Activated CD8-positive, alpha-beta T cell treated with anti-CD3 and anti-CD28 coated beads, Interleukin-2, amount 10 ng/mL, durations not matched to agents 7 days and 5 days (primary cell): Measurements from ENCODE around the gene CDK6. TPM values are rescaled to one million over a fixed set of nuclear protein-coding genes. Genes with fewer than 3 reads are reported as not detected.

Experiments used
- ATAC-seq: fragments of 150-1000 bp; cut with Tn5 transposase; one replicate; pipeline ENCODE4 v1.10.0; 2021; ENCODE audit warnings: moderate library complexity
- CTCF ChIA-PET: fragments of 350-600 bp; sonication (Branson Sonifier 250); formaldehyde crosslinking; loops from one replicate; lab custom pipeline; 2021; ENCODE audit warnings: antibody characterized with exemption; lab: Charles Lee
- POLR2A ChIA-PET: fragments of 350-600 bp; sonication (Branson Sonifier 250); formaldehyde crosslinking; loops from one replicate; lab custom pipeline; 2021; ENCODE audit warnings: antibody characterized with exemption; lab: Charles Lee
- DNase-seq: peaks from one replicate; pipeline ENCODE4 v3.0.0-alpha.2; 2020
- H3K27ac Mint-ChIP-seq: one replicate; pipeline ENCODE4 v1.8.0; 2021; ENCODE audit warnings: mild to moderate bottlenecking, mixed read lengths
- H3K27me3 Mint-ChIP-seq: one replicate; pipeline ENCODE4 v1.8.0; 2021; ENCODE audit warnings: low read depth, mixed read lengths
- H3K36me3 Mint-ChIP-seq: one replicate; pipeline ENCODE4 v1.8.0; 2021; ENCODE audit warnings: low read depth, mixed read lengths
- H3K4me1 Mint-ChIP-seq: one replicate; pipeline ENCODE4 v1.8.0; 2021; ENCODE audit warnings: low read depth, mixed read lengths
- H3K4me3 Mint-ChIP-seq: one replicate; pipeline ENCODE4 v1.8.0; 2021; ENCODE audit warnings: mild to moderate bottlenecking, mixed read lengths
- H3K9me3 Mint-ChIP-seq: one replicate; pipeline ENCODE4 v1.8.0; 2022; ENCODE audit warnings: mixed read lengths; ENCODE audit not compliant: insufficient read depth
- total RNA-seq, 2 experiments: library from RNA; stranded (reverse); gene quantifications; one replicate each; pipeline ENCODE4 v1.2.3, GENCODE V29; 2021

Gene CDK6
- total RNA-seq, 2 experiments from 2014 or later = 159 to 160 TPM

- no peaks in the 10 kb centered on the region for H3K9me3 Mint-ChIP-seq
- no peaks in the 10 kb centered on the region for H3K27me3 Mint-ChIP-seq
- H3K4me1 Mint-ChIP-seq = peaks cover 81% of the 10 kb centered on the region
- H3K36me3 Mint-ChIP-seq = peaks cover 54% of the 10 kb centered on the region
- DNase-seq = no peak
- no peak overlapping the region for H3K27ac Mint-ChIP-seq
- POLR2A ChIA-PET = no interaction called here
- ATAC-seq = no peak
- no peak overlapping the region for H3K4me3 Mint-ChIP-seq
- CTCF ChIA-PET = interaction anchor here (2.6 kb wide), 1 partner anchor 196 kb away, joined by 10 read pairs; no protein-coding TSS in a partner anchor
These were observed 200.3 kb downstream of the CDK6 start for GRCh38 chr7:92636018-92636560.

- no peak for DNase-seq
- POLR2A ChIA-PET = no interaction called here
- Mint-ChIP-seq H3K36me3 (peaks cover 57% of the 10 kb centered on the region), H3K4me1 (peaks cover 83% of the 10 kb centered on the region), H3K27me3 (no peaks in the 10 kb centered on the region), H3K9me3 (peaks cover 1% of the 10 kb centered on the region), H3K27ac (peak overlapping the region; percentile 72), H3K4me3 (no peak overlapping the region)
- CTCF ChIA-PET = interaction anchor here (0.9 to 2.6 kb wide), 5 partner anchors 10 to 197 kb away, joined by 3 to 10 read pairs (median 6); no protein-coding TSS in a partner anchor
- ATAC-seq = no peak
These were observed 200.8 kb downstream of the CDK6 start for GRCh38 chr7:92635538-92635937.

GRCh38 chr7:92634924-92635519 lies 201.4 kb downstream of the CDK6 start:
- ChIA-PET POLR2A (interaction anchor here (0.9 kb wide), 1 partner anchor 8 kb away, joined by 4 read pairs; no protein-coding TSS in a partner anchor), CTCF (interaction anchor here (0.9 to 2.6 kb wide), 5 partner anchors 10 to 198 kb away, joined by 3 to 10 read pairs (median 6); no protein-coding TSS in a partner anchor)
- Mint-ChIP-seq H3K36me3 (peaks cover 58% of the 10 kb centered on the region), H3K9me3 (peaks cover 6% of the 10 kb centered on the region), H3K4me1 (peaks cover 79% of the 10 kb centered on the region), H3K27me3 (no peaks in the 10 kb centered on the region), H3K27ac (peak overlapping the region; percentile 72), H3K4me3 (no peak overlapping the region)
- peak; percentile 5 for ATAC-seq
- DNase-seq = no peak

- H3K4me1 Mint-ChIP-seq = peaks cover 74% of the 10 kb centered on the region
These were observed 202.2 kb downstream of the CDK6 start for GRCh38 chr7:92634205-92634604.

GRCh38 chr7:92633211-92633906 lies 203.0 kb downstream of the CDK6 start:
- ChIA-PET CTCF (interaction anchor here (0.7 to 3.1 kb wide), 7 partner anchors 12 to 200 kb away, joined by 3 to 24 read pairs (median 5); no protein-coding TSS in a partner anchor), POLR2A (interaction anchor here (0.7 to 3.1 kb wide), 6 partner anchors 9 to 199 kb away, joined by 3 to 21 read pairs (median 3); partner anchors contain the start of gene FAM133B)
- Mint-ChIP-seq H3K4me1 (peaks cover 72% of the 10 kb centered on the region), H3K9me3 (peaks cover 17% of the 10 kb centered on the region), H3K27me3 (no peaks in the 10 kb centered on the region), H3K27ac (peak overlapping the region; percentile 84), H3K36me3 (peaks cover 62% of the 10 kb centered on the region), H3K4me3 (peak overlapping the region; percentile 49)
- DNase-seq = peak; percentile 45
- ATAC-seq = peak; percentile 76

More at GRCh38 chr7:92634205-92634604, 202.2 kb downstream of the CDK6 start:
- DNase-seq = no peak
- ChIA-PET CTCF (interaction anchor here (1.0 to 2.6 kb wide), 5 partner anchors 11 to 198 kb away, joined by 3 to 10 read pairs (median 6); no protein-coding TSS in a partner anchor), POLR2A (interaction anchor here (0.7 to 3.1 kb wide), 2 partner anchors 9 to 13 kb away, joined by 3 to 21 read pairs; no protein-coding TSS in a partner anchor)
- Mint-ChIP-seq H3K27me3 (no peaks in the 10 kb centered on the region), H3K4me3 (peak overlapping the region; percentile 20), H3K27ac (peak overlapping the region; percentile 85), H3K36me3 (peaks cover 60% of the 10 kb centered on the region), H3K9me3 (peaks cover 10% of the 10 kb centered on the region)
- ATAC-seq = no peak

- no peak for ATAC-seq
- Mint-ChIP-seq H3K4me1 (peaks cover 73% of the 10 kb centered on the region), H3K27ac (peak overlapping the region; percentile 84), H3K9me3 (peaks cover 22% of the 10 kb centered on the region), H3K36me3 (peaks cover 65% of the 10 kb centered on the region), H3K4me3 (peak overlapping the region; percentile 49), H3K27me3 (no peaks in the 10 kb centered on the region)
- ChIA-PET CTCF (interaction anchor here (0.6 to 3.1 kb wide), 13 partner anchors 8 to 205 kb away, joined by 3 to 24 read pairs (median 4); no protein-coding TSS in a partner anchor), POLR2A (interaction anchor here (0.6 to 3.1 kb wide), 8 partner anchors 10 to 200 kb away, joined by 3 to 21 read pairs (median 4); partner anchors contain the start of genes FAM133B and RBM48)
- no peak for DNase-seq
These were observed 203.6 kb downstream of the CDK6 start for GRCh38 chr7:92632791-92633190.

- Mint-ChIP-seq H3K4me1 (peaks cover 76% of the 10 kb centered on the region), H3K27ac (peak overlapping the region; percentile 74), H3K27me3 (no peaks in the 10 kb centered on the region), H3K4me3 (peak overlapping the region; percentile 52), H3K9me3 (peaks cover 27% of the 10 kb centered on the region), H3K36me3 (peaks cover 67% of the 10 kb centered on the region)
- DNase-seq (no peak), ATAC-seq (no peak)
- CTCF ChIA-PET = interaction anchor here (1.0 to 3.1 kb wide), 11 partner anchors 10 to 205 kb away, joined by 3 to 24 read pairs (median 5); no protein-coding TSS in a partner anchor
- POLR2A ChIA-PET = interaction anchor here (0.6 to 3.1 kb wide), 8 partner anchors 10 to 201 kb away, joined by 3 to 21 read pairs (median 4); partner anchors contain the start of genes FAM133B and RBM48
These were observed 204.4 kb downstream of the CDK6 start for GRCh38 chr7:92631850-92632487.

GRCh38 chr7:92631067-92631849 lies 205.1 kb downstream of the CDK6 start:
- H3K4me1 Mint-ChIP-seq = peaks cover 77% of the 10 kb centered on the region
- H3K36me3 Mint-ChIP-seq = peaks cover 67% of the 10 kb centered on the region
- peak overlapping the region; percentile 52 for H3K4me3 Mint-ChIP-seq
- peaks cover 27% of the 10 kb centered on the region for H3K9me3 Mint-ChIP-seq
- ATAC-seq (peak; percentile 62), DNase-seq (peak; percentile 47)
- POLR2A ChIA-PET = interaction anchor here (0.9 to 3.1 kb wide), 5 partner anchors 9 to 202 kb away, joined by 3 to 21 read pairs (median 5); no protein-coding TSS in a partner anchor
- CTCF ChIA-PET = interaction anchor here (1.0 to 3.1 kb wide), 9 partner anchors 10 to 206 kb away, joined by 3 to 24 read pairs (median 5); no protein-coding TSS in a partner anchor
- no peaks in the 10 kb centered on the region for H3K27me3 Mint-ChIP-seq
- peak overlapping the region; percentile 74 for H3K27ac Mint-ChIP-seq

GRCh38 chr7:92629779-92630178 lies 206.6 kb downstream of the CDK6 start:
- Mint-ChIP-seq H3K27ac (no peak overlapping the region), H3K36me3 (peaks cover 73% of the 10 kb centered on the region), H3K4me3 (no peak overlapping the region), H3K27me3 (no peaks in the 10 kb centered on the region), H3K4me1 (peaks cover 79% of the 10 kb centered on the region), H3K9me3 (peaks cover 28% of the 10 kb centered on the region)
- POLR2A ChIA-PET = interaction anchor here (0.8 to 1.1 kb wide), 2 partner anchors 203 to 207 kb away, joined by 3 to 4 read pairs; no protein-coding TSS in a partner anchor
- CTCF ChIA-PET = interaction anchor here (1.0 kb wide), 1 partner anchor 8 kb away, joined by 4 read pairs; no protein-coding TSS in a partner anchor
- ATAC-seq (no peak), DNase-seq (no peak)

GRCh38 chr7:92627956-92628355 lies 208.4 kb downstream of the CDK6 start:
- no peak for DNase-seq
- Mint-ChIP-seq H3K4me3 (no peak overlapping the region), H3K27me3 (no peaks in the 10 kb centered on the region), H3K36me3 (peaks cover 83% of the 10 kb centered on the region), H3K4me1 (peaks cover 81% of the 10 kb centered on the region), H3K27ac (no peak overlapping the region), H3K9me3 (peaks cover 40% of the 10 kb centered on the region)
- ATAC-seq = no peak
- ChIA-PET POLR2A (interaction anchor here (0.5 kb wide), 1 partner anchor 205 kb away, joined by 3 read pairs; no protein-coding TSS in a partner anchor), CTCF (no interaction called here)
